IMR-90 (cell line): ENCODE data around the gene AKR1C8. TPM values are rescaled to one million over a fixed set of nuclear protein-coding genes. Genes with fewer than 3 reads are reported as not detected.
"Not testable (repeated sequence)": the region's sequence is repeated elsewhere in the genome, so short reads cannot be mapped to it uniquely, and the experiment has no call there.

Experiments
- ATAC-seq: fragments of 200-7000 bp; cut with Tn5 transposase; 2 replicates; pipeline ENCODE4 v1.9.1; 2020; ENCODE audit warnings: low read depth, mild to moderate bottlenecking, moderate library complexity
- BruUV-seq: library from RNA; stranded (reverse); fragments of 400-500 nt; replicated peaks from 2 replicates; lab custom pipeline; 2021; lab: Mats Ljungman, UMichigan
- CTCF ChIA-PET: fragments of 300-600 bp; formaldehyde crosslinking; extraction: SDS; loops from one replicate; lab custom pipeline; 2021; ENCODE audit warnings: antibody characterized with exemption; lab: Yijun Ruan, JAX
- POLR2A ChIA-PET: fragments of 300-600 bp; sonication (Branson Sonifier 250); formaldehyde crosslinking; loops from one replicate; lab custom pipeline; 2022; ENCODE audit warnings: antibody characterized with exemption; ENCODE audit not compliant: unreplicated experiment; lab: Charles Lee
- DNase-seq: peaks from one replicate; pipeline ENCODE4 v3.0.0; 2013
- H2AFZ ChIP-seq: replicated peaks from 2 replicates; pipeline ENCODE3; 2013; ENCODE audit warnings: low read length, mild to moderate bottlenecking; ENCODE audit not compliant: poor library complexity
- H2AK5ac ChIP-seq: 2 replicates; pipeline ENCODE4 v1.6.1; 2013; ENCODE audit warnings: low read depth, low read length, inconsistent platforms
- H2AK9ac ChIP-seq: replicated peaks from 2 replicates; pipeline ENCODE3; 2013; ENCODE audit warnings: mild to moderate bottlenecking, low read depth, low read length, moderate library complexity; ENCODE audit not compliant: poor library complexity
- H2BK120ac ChIP-seq: 2 replicates; pipeline ENCODE4 v1.6.1; 2013; ENCODE audit warnings: low read depth, low read length, inconsistent platforms
- H2BK15ac ChIP-seq: 3 replicates; pipeline ENCODE4 v1.6.1; 2013; ENCODE audit warnings: low read depth, low read length, inconsistent platforms
- H2BK20ac ChIP-seq: 2 replicates; pipeline ENCODE4 v1.6.1; 2013; ENCODE audit warnings: low read depth, mild to moderate bottlenecking, inconsistent platforms, low read length, moderate library complexity
- H2BK5ac ChIP-seq: 2 replicates; pipeline ENCODE4 v1.6.1; 2013; ENCODE audit warnings: mild to moderate bottlenecking, low read depth, low read length, inconsistent platforms; ENCODE audit not compliant: poor library complexity, severe bottlenecking
- H3K14ac ChIP-seq: replicated peaks from 2 replicates; pipeline ENCODE4 v1.6.1; 2013; ENCODE audit warnings: low read depth, low read length, inconsistent platforms
- H3K18ac ChIP-seq: 2 replicates; pipeline ENCODE4 v1.6.1; 2013; ENCODE audit warnings: low read depth, low read length, control low read depth
- H3K23ac ChIP-seq: 2 replicates; pipeline ENCODE4 v1.6.1; 2013; ENCODE audit warnings: low read depth, low read length, inconsistent platforms
- H3K27ac ChIP-seq: 2 replicates; pipeline ENCODE4 v1.5.1; 2013; ENCODE audit warnings: mild to moderate bottlenecking, control low read depth, low read length; ENCODE audit not compliant: insufficient read depth
- H3K27me3 ChIP-seq: 2 replicates; pipeline ENCODE4 v1.6.1; 2013; ENCODE audit warnings: low read length; ENCODE audit not compliant: control insufficient read depth, insufficient read depth
- H3K36me3 ChIP-seq: 2 replicates; pipeline ENCODE4 v1.6.1; 2013; ENCODE audit warnings: low read length, mixed read lengths; ENCODE audit not compliant: control insufficient read depth, insufficient read depth
- H3K4ac ChIP-seq: 2 replicates; pipeline ENCODE4 v1.6.1; 2013; ENCODE audit warnings: low read depth, low read length, inconsistent platforms
- H3K4me1 ChIP-seq: 2 replicates; pipeline ENCODE4 v1.6.1; 2013; ENCODE audit warnings: low read length, mixed read lengths; ENCODE audit not compliant: control insufficient read depth, insufficient read depth
- H3K4me2 ChIP-seq: 2 replicates; pipeline ENCODE4 v1.6.1; 2013; ENCODE audit warnings: low read depth, mild to moderate bottlenecking, control low read depth, low read length, moderate library complexity
- H3K4me3 ChIP-seq: 2 replicates; pipeline ENCODE4 v1.5.1; 2013; ENCODE audit warnings: low read depth, mild to moderate bottlenecking, control low read depth, low read length, moderate library complexity; ENCODE audit not compliant: insufficient read depth
- H3K56ac ChIP-seq: 2 replicates; pipeline ENCODE4 v1.6.1; 2013; ENCODE audit warnings: low read length, inconsistent platforms; ENCODE audit not compliant: insufficient read depth; ENCODE audit errors: extremely low read depth
- H3K79me1 ChIP-seq, 2 experiments: 2 replicates each; pipeline ENCODE4 v1.6.1; 2013; ENCODE audit warnings: low read length in 2 of 2, inconsistent platforms in 1 of 2, low read depth in 1 of 2
- H3K9ac ChIP-seq: 2 replicates; pipeline ENCODE4 v1.6.1; 2013; ENCODE audit warnings: low read depth, low read length, control low read depth
- H3K9me1 ChIP-seq: 2 replicates; pipeline ENCODE4 v1.6.1; 2013; ENCODE audit warnings: low read length, inconsistent platforms; ENCODE audit not compliant: insufficient read depth
- H3K9me3 ChIP-seq: 2 replicates; pipeline ENCODE4 v1.6.1; 2013; ENCODE audit warnings: low read length; ENCODE audit not compliant: control insufficient read depth, insufficient read depth
- H4K20me1 ChIP-seq: 2 replicates; pipeline ENCODE4 v1.6.1; 2013; ENCODE audit warnings: low read length, inconsistent platforms; ENCODE audit not compliant: insufficient read depth
- H4K5ac ChIP-seq: 2 replicates; pipeline ENCODE4 v1.6.1; 2013; ENCODE audit warnings: mild to moderate bottlenecking, low read depth, low read length, control low read depth
- H4K8ac ChIP-seq, 2 experiments: 2 replicates each; pipeline ENCODE4 v1.6.1; 2013; ENCODE audit warnings: low read depth in 2 of 2, low read length in 2 of 2, control low read depth in 1 of 2, inconsistent platforms in 1 of 2
- H4K91ac ChIP-seq: 2 replicates; pipeline ENCODE4 v1.6.1; 2013; ENCODE audit warnings: low read depth, low read length, inconsistent platforms; ENCODE audit not compliant: insufficient read depth
- WGBS, 2 experiments: methylation state at CpG; one replicate each; pipeline versions ENCODE4 v1.1.5 to v1.1.7; 2013; ENCODE audit warnings: missing lambda C conversion rate in 2 of 2; ENCODE audit not compliant: insufficient read length in 1 of 2; ENCODE audit errors: extremely low coverage in 2 of 2; 5-methylcytosine and 5-hydroxymethylcytosine counted together
- dilution Hi-C: fragments of 300-500 bp; cut with HindIII; formaldehyde crosslinking; loops from one replicate; pipeline ENCODE4 v1.14.3; 2018; ENCODE audit warnings: low sequenced_read_pairs; ENCODE audit not compliant: unreplicated experiment
- in situ Hi-C: fragments of 300-500 bp; cut with MboI; formaldehyde crosslinking; loops from 3 replicates; pipeline ENCODE4 v1.14.3; 2019; ENCODE audit warnings: low sequenced_read_pairs, inconsistent platforms, mixed read lengths
- intact Hi-C: fragments of 100-400 bp; cut with micrococcal nuclease; formaldehyde crosslinking; loops from 2 replicates; pipeline ENCODE4 v1.10.0; 2022
- polyA plus RNA-seq, 3 experiments: library from polyadenylated mRNA; depleted of rRNA; stranded (reverse); fragments of >200 nt; gene quantifications; 2 replicates each; pipeline ENCODE4 v1.2.3, GENCODE V29; 2012; ENCODE audit warnings: low replicate concordance in 1 of 3
- total RNA-seq: library from RNA; depleted of rRNA; stranded (reverse); fragments of >200 nt; gene quantifications from 2 replicates; pipeline ENCODE4 v1.2.3, GENCODE V29; 2012

The AKR1C8 gene
- total and polyA plus RNA-seq, 2 of the 4 experiments (the other 2 are of a cell fraction): not detected

GRCh38 chr10:5210261-5210660 is 25.3 kb upstream of the AKR1C8 start:
- H4K20me1 ChIP-seq, H3K4me1 ChIP-seq, H3K27ac ChIP-seq, H3K36me3 ChIP-seq, H3K14ac ChIP-seq, H3K9me1 ChIP-seq, H3K56ac ChIP-seq, H3K4me3 ChIP-seq, BruUV-seq, H2AK5ac ChIP-seq, H3K9ac ChIP-seq, H2BK120ac ChIP-seq, H3K4me2 ChIP-seq, H3K79me1 ChIP-seq, H4K91ac ChIP-seq, ATAC-seq, CTCF ChIA-PET, dilution Hi-C loops, H4K5ac ChIP-seq, DNase-seq, H4K8ac ChIP-seq, intact Hi-C loops, H2BK15ac ChIP-seq, H2AFZ ChIP-seq, H3K27me3 ChIP-seq, H3K9me3 ChIP-seq, H3K4ac ChIP-seq, POLR2A ChIA-PET, H2BK5ac ChIP-seq, H2AK9ac ChIP-seq, H2BK20ac ChIP-seq, in situ Hi-C loops, H3K23ac ChIP-seq, H3K18ac ChIP-seq: not testable (repeated sequence)
- WGBS, 2 experiments: 20% methylated on average over 1 of the region's 1 CpG; no CpG with 5 or more reads in 1 of the 2 experiments

DNA sequence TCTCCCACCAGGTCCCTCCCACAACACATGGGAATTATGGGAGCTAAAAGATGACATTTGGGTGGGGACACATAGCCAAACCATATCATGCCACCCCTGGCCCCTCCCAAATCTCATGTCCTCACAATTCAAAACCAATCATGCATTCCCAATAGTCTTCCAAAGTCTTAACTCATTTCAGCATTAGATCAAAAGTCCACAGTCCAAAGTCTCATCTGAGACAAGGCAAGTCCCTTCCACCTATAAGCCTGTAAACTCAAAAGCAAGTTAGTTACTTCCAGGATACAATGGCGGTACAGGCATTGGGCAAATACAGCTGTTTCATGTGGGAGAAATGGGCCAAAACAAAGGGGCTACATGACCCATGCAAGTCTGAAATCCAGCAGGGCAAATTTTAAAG is 24.8 kb upstream of the AKR1C8 start:
- H3K56ac ChIP-seq, DNase-seq, ATAC-seq, H4K91ac ChIP-seq, intact Hi-C loops, H4K20me1 ChIP-seq, H4K8ac ChIP-seq, H3K23ac ChIP-seq, H2BK120ac ChIP-seq, H3K4me3 ChIP-seq, H2AK9ac ChIP-seq, H3K18ac ChIP-seq, H3K9ac ChIP-seq, H3K4ac ChIP-seq, H2AK5ac ChIP-seq, H2BK5ac ChIP-seq, BruUV-seq, CTCF ChIA-PET, H3K9me1 ChIP-seq, H4K5ac ChIP-seq, H3K27ac ChIP-seq, POLR2A ChIA-PET, H3K9me3 ChIP-seq, dilution Hi-C loops, in situ Hi-C loops, H2BK15ac ChIP-seq, H3K4me1 ChIP-seq, H2AFZ ChIP-seq, H3K4me2 ChIP-seq, H2BK20ac ChIP-seq, H3K27me3 ChIP-seq, H3K14ac ChIP-seq, H3K79me1 ChIP-seq, H3K36me3 ChIP-seq: not testable (repeated sequence)
- 100% methylated on average over 1 of the region's 1 CpG; no CpG with 5 or more reads in 1 of the 2 experiments for WGBS, 2 experiments
